ENCODE data around the gene PARP12.

PARP12 gene

DNA sequence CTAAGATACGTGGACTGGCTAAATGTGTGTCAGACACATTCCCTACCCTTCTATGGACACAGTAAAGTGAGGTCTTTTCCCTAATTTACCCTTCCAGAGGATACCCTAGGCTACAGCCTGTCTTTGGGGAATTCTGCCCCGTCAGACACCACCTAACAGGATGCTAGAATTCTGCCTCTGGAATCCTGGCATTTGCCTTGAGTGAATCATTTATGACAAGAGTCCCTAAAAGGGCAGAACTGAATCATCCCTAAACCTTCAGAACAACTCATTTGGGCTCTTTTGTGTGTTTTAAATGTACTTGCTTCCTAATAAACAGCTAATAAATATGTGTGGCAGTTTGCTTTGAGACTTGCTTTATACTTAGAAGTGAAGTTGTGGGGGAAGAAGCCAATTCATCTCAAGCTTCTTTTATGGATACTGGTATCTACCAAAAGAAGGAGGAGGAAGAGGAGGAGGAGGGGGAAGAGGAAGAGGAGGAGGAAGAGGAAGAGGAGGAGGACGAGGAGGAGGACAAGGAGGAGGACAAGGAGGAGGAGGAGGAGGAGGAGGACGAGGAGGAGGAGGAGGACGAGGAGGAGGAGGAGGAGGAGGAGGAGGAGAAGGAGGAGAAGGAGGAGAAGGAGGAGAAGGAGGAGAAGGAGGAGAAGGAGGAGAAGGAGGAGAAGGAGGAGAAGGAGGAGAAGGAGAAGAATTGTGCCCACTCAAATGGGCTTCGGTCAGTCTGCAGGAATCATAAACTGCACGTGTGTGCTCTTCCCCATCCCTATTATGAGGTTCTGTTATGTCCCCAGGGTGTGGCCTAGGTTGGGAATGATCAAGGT is 27.1 kb downstream of the PARP12 start:
- DNase-seq (ENCODE audit: low read depth in 2 of 2), result no peak

DNA sequence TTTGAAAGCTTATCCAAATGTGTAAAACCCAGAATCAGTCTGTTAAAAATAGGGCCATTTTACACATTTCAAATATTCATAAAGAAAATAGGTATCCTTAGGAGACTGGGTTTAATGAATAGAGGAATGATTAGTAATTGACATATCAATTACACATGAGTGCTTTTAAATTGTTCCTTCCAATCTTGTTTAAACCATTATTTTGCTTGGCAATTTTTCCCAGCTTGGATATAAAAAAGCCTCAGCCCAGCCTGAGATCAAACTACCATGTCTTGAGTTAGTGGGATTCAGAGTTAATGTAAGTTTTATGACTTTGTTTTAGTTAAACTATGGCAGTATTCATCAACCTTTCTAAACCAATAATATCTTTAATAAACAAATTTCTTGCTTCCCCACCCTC is 28.3 kb downstream of the PARP12 start:
- no peak for DNase-seq (ENCODE audit: low read depth in 2 of 2)

DNA sequence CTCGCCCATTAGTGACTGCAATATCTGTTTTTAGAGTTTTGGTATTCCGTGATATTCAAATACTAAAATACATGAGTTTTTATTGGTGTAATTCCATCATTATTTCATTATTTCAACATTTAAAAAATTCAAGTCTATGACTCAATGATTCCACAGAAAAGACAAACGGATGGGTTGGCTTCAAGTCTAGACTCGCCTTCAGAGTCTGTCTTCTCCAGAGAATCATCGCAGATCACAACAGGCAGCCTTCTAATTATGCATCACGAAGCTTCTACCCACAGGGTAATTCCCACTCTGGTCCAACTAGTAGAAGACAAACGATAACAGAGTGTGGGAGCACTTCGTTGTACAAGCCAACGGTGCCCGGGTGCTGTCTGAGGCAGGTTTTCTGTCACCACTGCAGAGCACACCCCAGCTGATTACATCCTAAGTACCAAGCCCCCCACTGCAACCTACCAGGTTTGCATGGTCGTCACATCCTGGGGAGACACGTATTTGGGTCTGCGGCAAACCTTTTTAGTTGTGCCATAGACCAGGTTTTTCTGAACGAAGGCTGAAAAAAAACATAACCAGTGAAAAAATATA is 28.9 kb downstream of the PARP12 start:
- DNase-seq (ENCODE audit: low read depth in 2 of 2), result no peak

DNA sequence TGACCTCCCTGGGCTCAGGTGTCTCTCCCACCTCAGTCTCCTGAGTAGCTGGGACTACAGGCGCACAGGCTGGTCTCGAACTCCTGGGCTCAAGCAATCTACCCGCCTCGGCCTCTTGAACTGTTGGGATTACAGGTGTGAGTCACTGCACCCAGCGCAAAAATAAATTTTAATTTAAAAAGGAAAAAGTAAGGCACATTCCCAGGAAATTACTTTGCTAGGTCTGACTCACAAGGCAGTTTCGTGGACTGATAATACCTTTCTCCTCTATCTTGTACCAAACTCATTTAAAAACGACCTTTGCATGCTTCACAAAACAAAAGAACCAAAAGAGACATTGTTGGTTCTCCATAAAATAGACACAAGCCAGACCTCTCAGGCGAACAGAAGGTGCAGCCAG is 29.7 kb downstream of the PARP12 start:
- no peak for DNase-seq (ENCODE audit: low read depth in 2 of 2)

DNA sequence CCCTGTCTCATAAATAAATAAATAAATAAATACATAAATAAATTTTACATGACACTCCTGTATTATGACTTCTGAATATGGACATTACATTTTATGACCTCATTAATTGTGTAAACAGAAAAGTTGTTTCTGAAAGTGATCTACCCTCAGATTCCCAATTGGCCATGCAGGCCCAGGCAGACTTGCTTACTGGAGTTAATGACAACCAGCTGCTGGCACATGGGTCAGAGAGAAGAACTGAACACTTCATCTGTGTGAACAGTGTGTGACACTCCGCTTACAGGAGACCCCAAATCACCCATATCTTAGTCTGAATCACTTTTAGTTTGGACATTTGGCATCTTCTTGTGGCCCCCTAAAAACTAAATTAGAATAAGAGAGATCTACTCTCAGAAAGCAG is 31.4 kb downstream of the PARP12 start:
- DNase-seq (ENCODE audit: low read depth in 2 of 2), result no peak

DNA sequence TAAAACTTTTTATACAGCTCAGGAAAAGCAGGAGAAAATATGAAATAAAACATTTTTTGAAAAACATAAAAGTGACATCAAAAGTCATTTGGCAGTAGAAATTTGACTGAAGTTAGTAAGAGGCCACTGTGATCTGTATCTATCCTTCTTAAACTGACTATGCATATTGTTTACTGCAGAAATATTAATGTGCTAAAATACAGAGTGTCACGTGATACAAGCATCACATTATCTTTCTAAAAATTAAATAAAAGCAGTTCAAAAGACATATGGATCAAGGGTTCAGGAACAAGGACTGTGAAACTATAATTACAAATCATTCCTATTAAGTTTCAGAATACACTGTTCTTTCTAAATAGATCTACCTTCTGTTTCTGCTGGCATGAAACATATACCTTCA is 33.7 kb downstream of the PARP12 start:
- no peak for DNase-seq (ENCODE audit: low read depth in 2 of 2)

DNA sequence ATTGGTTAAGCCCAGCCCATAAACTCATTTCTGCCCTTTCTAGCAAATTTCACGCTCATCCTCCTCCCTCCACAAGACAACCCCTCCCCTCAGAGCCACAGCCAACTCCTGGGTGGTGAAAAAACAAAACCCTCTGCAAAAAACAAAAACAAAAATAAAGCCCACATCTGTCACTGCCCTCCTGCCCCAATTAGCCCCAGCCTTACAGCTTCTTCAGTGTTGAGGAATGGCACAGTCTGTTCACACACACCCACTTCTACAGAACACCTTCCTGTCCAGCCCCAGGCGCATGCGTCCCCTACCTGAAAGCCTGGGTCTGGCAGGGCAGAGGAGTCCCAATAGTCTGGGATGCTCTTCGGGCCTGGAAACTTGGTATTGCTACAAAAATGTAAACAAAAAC is 34.4 kb downstream of the PARP12 start:
- no peak for DNase-seq (ENCODE audit: low read depth in 2 of 2)

DNA sequence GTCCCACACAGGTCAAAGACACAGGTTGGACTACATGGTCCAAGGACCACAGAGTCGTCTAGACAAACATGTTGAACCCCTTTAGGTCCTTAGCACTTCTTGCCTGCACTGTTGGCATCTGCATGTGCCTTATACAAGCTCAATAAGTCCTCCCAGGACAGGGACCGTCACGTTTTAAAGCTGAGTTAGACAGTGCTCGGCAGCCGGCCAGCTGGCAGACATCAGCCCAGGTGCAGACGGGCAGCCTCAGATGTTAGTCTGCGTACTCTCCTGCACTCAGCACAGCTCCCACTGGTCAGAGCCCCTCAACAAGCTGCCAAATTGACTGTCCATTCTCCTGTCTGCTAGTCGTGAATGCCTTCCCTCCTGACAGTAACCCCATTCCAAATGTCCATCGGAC is 34.9 kb downstream of the PARP12 start:
- DNase-seq (ENCODE audit: low read depth in 2 of 2), result no peak

DNA sequence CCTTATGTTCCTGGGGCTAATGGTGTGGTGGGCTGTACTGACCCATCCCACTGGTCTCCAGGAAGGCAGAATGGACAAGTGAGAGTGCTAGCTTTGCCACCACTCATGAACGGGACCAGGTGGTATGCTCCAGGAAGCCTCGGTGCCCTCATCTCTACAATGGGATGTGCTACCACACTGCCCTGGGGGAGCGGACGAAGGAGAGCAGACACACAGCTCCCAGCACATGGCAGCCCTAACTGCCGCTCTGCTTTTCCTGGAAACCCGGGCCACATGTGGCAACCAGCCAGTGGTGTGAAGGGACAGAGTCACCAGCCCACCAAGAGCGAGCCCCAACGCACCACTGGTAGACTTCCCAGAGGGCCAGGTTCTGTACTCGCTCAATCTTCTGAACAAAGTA is 35.8 kb downstream of the PARP12 start:
- no peak for DNase-seq (ENCODE audit: low read depth in 2 of 2)

DNA sequence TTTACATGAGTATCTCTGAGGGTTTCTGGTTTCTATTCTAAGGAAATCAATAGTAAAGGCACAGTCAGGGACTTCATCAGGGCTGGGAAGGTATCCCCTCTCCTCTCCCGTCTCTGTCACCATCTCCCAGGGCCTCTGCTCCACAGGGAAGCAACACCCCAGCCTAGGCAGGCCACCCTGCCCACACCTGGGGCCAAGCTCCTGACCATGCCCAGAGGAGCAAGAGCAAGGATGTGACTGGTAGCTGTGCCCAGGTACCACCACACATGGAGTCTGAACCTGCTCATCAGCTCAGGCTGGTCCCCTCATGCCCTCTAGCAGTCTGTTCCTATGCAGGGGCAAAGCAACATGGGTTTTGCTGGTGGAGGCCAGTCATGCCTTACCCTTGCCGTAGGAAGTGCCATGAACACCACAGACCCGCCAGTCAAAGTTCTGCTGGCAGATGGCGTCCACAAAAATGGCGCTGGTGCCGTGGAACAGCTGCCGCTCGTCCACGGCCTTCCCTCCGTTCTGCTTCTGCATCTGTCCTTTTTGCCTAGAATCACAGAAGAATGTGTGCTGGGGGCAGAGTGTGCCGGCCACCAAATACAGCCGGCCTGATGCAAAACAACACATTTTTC is 36.8 kb downstream of the PARP12 start:
- no peak for DNase-seq (ENCODE audit: low read depth in 2 of 2)

DNA sequence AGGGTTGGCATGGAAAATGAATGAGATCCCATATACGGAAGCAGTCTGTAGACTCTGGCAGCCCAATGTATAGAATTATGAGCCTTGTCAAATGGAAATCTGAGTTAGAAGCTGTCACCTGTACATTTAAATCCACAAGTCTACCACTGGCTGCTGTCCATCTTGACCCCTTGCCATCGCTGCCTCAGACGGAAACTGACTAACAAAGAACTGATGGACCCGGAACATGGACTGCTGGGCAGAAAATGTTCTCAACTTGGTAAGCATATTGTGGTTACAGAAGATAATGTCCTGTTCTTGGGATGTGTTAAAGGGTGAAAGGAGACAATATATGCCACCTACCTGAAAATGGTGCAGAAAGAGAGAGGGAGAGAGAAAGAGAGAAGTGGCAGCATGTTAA is 37.5 kb downstream of the PARP12 start:
- DNase-seq (ENCODE audit: low read depth in 2 of 2), result no peak

DNA sequence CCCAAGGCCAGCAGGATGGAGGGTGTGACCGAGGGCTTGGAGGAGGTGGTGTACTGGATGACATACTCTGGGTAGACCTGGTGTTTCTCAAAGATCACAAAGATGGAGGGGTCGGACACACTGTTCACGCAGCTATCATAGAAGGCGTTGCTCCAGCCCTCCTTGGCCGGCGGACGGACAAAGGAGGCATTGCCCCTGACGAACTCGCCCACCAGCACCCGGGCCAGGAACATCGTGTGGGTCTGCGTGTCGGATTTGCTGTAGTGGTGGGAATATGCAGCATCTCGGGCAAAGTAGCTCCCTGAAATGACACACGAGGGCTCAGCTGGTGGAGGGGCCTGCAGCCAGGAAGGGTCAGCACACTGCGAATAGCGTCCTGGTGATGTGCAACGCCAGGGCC is 38.2 kb downstream of the PARP12 start:
- DNase-seq (ENCODE audit: low read depth in 2 of 2), result no peak

DNA sequence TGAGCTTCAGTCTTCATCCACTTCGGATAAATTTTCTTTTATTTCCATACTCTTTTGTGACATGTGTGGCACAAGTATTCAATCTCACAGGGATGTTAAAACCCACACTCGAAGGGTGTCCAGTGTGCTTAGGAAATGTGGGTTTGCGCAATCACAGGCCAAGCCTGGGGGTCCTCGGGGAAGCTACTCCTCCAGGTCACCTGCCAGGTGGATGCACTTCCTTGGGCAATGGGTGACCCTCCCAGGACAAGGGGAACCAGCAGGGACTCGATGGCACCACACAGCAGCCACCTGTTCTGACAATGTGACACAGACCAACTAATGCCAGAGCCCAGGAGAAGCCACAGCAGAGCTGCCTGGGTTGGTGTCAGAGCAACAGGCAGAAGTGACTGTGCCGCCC is 39.0 kb downstream of the PARP12 start:
- DNase-seq (ENCODE audit: low read depth in 2 of 2), result no peak

DNA sequence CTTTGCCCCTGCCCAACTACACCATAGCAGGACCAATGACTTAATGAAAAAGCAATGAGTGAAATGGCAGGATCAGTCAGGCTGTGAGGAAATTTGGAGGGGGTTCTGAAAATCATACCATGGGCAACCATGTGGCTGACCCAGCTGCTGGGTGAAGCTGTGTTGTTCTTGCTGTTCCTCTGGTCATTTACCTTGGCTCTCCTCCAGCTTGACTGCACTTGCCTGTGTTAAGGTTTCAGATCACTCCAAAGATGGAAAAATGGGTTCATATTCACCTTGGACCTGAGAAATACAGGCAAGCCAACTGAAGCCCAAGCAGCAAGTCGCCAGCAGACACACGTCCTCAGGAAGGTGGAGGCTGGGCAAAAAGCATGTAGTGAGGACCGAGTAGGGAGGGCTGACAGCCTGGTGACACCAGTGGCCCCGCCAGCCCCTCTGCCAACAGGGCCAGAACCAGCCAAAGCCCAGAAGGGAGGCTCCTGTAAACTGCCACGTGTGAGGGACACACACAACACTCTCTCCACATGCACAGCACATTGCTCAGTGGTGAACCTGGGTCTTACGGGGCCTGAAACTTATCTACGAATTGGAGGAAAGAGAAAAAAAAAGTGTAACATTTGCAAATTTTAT is 40.1 kb downstream of the PARP12 start:
- DNase-seq (ENCODE audit: low read depth in 2 of 2), result no peak

DNA sequence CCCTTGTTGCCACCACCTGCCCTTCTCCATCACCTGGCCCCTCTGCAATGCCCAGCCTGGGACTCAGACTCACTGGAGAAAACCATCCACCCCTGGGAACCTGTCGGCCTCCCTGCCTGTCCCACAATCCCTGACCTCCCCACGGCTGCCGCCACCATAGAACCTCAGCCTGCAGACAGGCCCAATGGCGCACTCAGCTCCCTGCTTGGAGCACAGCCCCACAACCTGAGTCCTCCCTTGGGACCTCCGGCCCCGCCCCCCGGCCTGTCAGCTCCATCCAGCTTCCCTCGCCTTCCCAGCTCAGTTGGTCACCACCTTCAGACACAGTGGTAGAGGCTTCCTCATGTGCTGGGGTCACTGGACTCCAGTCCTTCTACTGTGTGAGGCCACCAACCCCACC is 41.1 kb downstream of the PARP12 start:
- DNase-seq (ENCODE audit: low read depth in 2 of 2), result no peak

DNA sequence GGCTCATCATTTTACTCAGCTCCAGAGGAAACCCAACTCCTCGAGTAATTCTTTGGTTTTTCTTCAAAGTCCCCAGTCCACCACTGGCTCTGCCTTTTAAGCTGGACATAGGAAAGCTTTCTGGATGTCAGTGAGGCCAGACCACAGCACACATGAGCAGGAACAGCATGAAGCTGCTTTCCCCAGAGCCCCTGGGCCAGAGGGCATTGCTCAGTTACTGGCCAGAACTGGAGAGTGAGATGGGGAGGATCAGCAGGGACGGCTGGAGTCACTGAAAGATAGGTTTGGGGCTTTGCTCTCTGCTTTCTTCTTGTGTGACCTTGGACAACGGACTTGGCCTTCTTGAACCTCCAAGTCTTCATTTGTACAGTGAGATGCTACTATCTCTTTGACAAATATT is 43.1 kb downstream of the PARP12 start:
- no peak for DNase-seq (ENCODE audit: low read depth in 2 of 2)

DNA sequence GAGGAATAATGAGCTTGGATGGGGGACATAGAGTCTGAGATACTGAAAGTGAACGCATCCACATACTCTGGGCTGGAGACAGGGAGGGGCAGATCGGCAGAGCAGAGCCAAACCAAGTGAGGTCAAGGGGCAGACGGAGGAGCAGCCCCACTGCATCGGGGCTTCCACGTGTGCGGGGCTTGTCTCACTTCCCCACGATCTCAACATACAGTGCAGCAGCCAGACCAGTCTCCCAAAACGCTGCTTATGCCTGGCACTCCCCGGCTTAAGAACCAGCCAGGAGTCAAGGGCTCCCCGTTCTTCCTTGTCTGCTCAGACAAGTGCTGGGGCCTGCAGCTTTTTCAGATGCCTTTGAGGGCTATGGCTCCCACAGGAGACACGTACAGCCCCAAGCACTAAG is 43.6 kb downstream of the PARP12 start:
- no peak for DNase-seq (ENCODE audit: low read depth in 2 of 2)

DNA sequence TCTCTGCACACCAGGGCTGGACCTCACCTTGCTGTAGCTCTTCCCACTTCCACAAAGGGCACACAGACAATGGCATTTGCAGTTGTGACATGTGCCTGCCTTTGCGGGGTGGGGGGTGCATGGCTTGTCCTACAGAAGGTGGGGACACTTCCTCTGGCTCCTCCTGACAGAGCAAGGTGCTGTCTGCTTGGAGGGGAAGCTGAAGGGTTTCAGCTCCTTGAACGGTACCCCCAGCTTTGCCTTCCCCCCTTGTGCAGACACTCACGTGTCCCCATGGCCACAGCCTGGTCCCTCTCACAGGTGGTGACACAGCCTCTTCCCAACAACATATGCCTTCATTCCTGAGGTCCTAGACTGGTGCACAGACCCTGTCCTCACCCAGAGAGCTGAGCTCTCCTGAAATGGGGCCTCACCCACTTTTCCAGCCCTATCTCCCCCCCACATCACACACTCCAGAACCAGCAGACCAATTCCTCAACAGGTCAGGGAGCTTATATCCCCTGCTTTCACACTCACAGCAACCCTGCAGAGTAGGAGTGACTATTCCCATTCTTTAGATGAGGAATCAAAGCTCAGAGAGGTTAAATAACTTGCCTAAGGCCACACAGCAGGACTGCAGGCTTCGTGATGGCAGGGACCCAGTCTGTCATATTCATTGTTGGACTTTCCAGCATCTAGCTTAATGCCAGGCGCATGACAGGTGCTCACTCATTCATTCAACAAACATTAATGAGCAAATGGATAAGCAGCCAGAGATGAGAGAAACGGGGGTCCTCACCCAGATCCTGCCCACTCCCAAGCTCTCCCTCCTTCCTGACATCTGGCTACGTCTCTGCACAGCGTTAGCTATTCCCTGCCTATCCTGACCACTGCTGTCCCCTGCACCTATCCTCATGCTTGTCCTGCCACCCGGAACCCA is 44.4 kb downstream of the PARP12 start:
- DNase-seq (ENCODE audit: low read depth in 2 of 2), result no peak

DNA sequence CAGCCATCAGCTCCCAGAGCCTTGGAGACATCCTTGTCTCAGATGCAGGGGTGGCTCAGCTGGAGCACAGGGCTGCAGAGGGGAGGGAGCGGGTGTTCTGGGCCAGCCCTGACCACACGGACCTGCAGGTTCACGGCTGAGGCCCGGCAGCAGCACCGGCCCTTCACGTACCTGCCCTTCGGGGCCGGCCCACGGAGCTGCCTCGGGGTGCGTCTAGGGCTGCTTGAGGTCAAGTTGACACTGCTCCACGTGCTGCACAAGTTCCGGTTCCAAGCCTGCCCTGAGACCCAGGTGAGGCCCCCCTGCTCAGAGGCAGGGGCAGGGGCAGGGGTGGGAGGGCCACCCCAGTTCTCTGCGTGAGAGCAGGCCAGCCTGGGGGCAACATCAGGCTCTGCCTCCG is 45.2 kb downstream of the PARP12 start:
- no peak for DNase-seq (ENCODE audit: low read depth in 2 of 2)

DNA sequence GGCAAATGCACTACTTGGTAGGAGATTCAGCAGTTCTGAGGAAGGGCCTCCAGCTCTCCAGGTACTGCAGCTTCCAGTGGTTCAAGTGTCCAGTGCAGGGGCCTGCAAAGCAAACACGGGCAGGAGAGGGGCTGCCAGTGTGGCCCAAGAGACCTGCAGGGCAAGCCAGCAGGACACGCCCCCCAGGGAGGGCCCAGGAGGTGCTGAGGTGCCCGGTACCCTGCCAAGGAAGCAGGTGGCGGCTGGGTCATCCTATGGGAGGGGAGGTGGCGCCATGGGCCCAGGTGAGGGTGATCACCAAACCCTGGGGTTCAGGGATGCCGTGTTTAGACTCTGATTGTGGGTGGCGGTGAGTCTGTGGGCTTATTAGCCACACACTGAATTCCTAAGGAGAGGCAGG is 45.7 kb downstream of the PARP12 start:
- DNase-seq (ENCODE audit: low read depth in 2 of 2), result no peak

DNA sequence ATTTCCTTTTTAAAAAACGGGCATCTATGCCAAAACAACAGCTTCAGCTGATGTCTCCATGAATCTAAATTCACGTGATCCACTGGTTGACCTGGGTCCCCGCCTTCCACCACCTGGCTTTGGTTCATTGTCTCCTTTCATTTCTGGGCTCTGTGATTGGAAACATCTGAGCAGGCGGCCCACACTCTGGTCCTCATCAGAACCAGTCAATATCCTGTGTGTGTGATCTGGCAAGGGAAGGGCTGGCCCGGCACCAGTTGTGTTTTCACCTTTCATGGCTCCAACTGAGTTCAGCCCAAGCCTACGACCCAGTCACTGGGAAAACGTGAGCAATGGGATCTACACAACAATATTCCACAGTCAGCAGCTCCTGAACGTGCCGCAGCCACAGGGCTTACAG is 46.2 kb downstream of the PARP12 start:
- no peak for DNase-seq (ENCODE audit: low read depth in 2 of 2)

DNA sequence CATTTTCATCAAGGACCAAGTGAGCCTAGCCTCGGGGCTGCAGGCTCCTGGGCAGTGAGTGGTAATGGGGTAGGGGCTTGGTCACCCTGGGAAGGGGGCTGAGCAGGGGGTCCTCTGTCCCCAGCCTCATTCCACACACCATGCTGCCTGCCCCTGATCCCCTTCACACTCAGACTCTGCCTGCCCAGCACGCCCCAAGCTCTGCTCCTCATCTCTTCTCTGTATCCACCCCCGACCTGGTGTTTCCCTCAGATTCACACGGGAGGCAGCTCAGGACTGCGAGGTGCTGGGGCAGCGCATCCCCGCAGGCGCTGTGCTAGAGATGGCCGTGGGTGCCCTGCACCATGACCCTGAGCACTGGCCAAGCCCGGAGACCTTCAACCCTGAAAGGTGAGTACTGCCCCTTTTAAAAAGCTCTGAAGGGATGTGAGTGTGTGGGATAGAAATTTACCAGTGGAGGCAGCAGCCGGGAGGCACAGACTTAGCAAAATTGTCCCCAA is 47.2 kb downstream of the PARP12 start:
- no peak for DNase-seq (ENCODE audit: low read depth in 2 of 2)
